GM21825 (cell line): Measurements from ENCODE around the gene YIF1B.
"Not testable (repeated sequence)": the region's sequence is repeated elsewhere in the genome, so short reads cannot be mapped to it uniquely, and the experiment has no call there.

ENCODE experiments used
- ATAC-seq: cut with Tn5 transposase; IDR thresholded peaks from one replicate; pipeline ENCODE4 v1.9.1; 2021; ENCODE audit warnings: mild to moderate bottlenecking, moderate library complexity; ENCODE audit not compliant: unreplicated experiment

YIF1B gene

GRCh38 chr19:38315657-38316476 lies at the start of gene YIF1B:
YIF1B (minus strand) TSS chr19:38315947; CDS start chr19:38315917, 30 bp downstream.
- peak; percentile 88 for ATAC-seq

GRCh38 chr19:38362946-38363688 lies 47.4 kb upstream of the YIF1B start:
- not testable (repeated sequence) for ATAC-seq

GRCh38 chr19:38362076-38362945 lies 46.6 kb upstream of the YIF1B start:
- ATAC-seq, result no peak

- no peak for ATAC-seq
These were observed 45.9 kb upstream of the YIF1B start for GRCh38 chr19:38361633-38362075.

- no peak for ATAC-seq
These were observed 45.3 kb upstream of the YIF1B start for GRCh38 chr19:38360839-38361631.

GRCh38 chr19:38360351-38360750 lies 44.6 kb upstream of the YIF1B start:
- no peak for ATAC-seq

GRCh38 chr19:38359242-38360021 lies 43.7 kb upstream of the YIF1B start:
- no peak for ATAC-seq

- ATAC-seq, result no peak
These were observed 42.3 kb upstream of the YIF1B start for GRCh38 chr19:38358071-38358470.

- no peak for ATAC-seq
These were observed 40.3 kb upstream of the YIF1B start for GRCh38 chr19:38355728-38356725.

GRCh38 chr19:38352611-38353010 lies 36.9 kb upstream of the YIF1B start:
- ATAC-seq, result no peak

- ATAC-seq, result no peak
These were observed 36.2 kb upstream of the YIF1B start for GRCh38 chr19:38351865-38352395.

- no peak for ATAC-seq
These were observed 35.1 kb upstream of the YIF1B start for GRCh38 chr19:38350883-38351282.

GRCh38 chr19:38346837-38347236 lies 31.1 kb upstream of the YIF1B start:
- no peak for ATAC-seq

- no peak for ATAC-seq
These were observed 25.2 kb upstream of the YIF1B start for GRCh38 chr19:38340927-38341326.

- not testable (repeated sequence) for ATAC-seq
These were observed 23.3 kb upstream of the YIF1B start for GRCh38 chr19:38339011-38339410.

GRCh38 chr19:38337360-38337653 lies 21.6 kb upstream of the YIF1B start:
- ATAC-seq, result no peak

GRCh38 chr19:38336638-38337359 lies 21.1 kb upstream of the YIF1B start:
- peak; percentile 48 for ATAC-seq
